ENCODE results near the gene LCN10. TPM values are rescaled to one million over a fixed set of nuclear protein-coding genes. Genes with fewer than 3 reads are reported as not detected.

LCN10 gene
- total RNA-seq, 2 donors from 2014 or later, result 0.11 to 3.3 TPM

GRCh38 chr9:136720898-136721338 is 21.8 kb downstream of the LCN10 start:
- no peak for TF ChIP-seq CTCF (IDR thresholded peaks at IDR 0.05)
- peaks cover under 1% of the 10 kb centered on the region for H3K4me1 ChIP-seq
- H3K9me3 ChIP-seq, result no peaks in the 10 kb centered on the region
- H3K36me3 ChIP-seq, result peaks cover 6% of the 10 kb centered on the region
- DNase-seq, result no peak
- intact Hi-C loops (cut with DNase I), result no loop called here
- no peaks in the 10 kb centered on the region for H3K27me3 ChIP-seq
- H3K9ac ChIP-seq (ENCODE audit: low read depth in 2 of 2, low read length in 2 of 2), result no peak overlapping the region
- H3K4me3 ChIP-seq, result no peak overlapping the region
- no peak overlapping the region for H3K27ac ChIP-seq

GRCh38 chr9:136720251-136720897 is 22.4 kb downstream of the LCN10 start:
- no peak for DNase-seq
- Histone ChIP-seq H3K4me1 (no peaks in the 10 kb centered on the region), H3K9ac (ENCODE audit: low read depth in 2 of 2, low read length in 2 of 2) (no peak overlapping the region), H3K27me3 (no peaks in the 10 kb centered on the region), H3K27ac (no peak overlapping the region), H3K36me3 (peaks cover 6% of the 10 kb centered on the region), H3K9me3 (no peaks in the 10 kb centered on the region), H3K4me3 (no peak overlapping the region)
- intact Hi-C loops (cut with DNase I), result no loop called here
- TF ChIP-seq CTCF (IDR thresholded peaks at IDR 0.05), result no peak

GRCh38 chr9:136719195-136719880 is 23.4 kb downstream of the LCN10 start:
- intact Hi-C loops (cut with DNase I), result no loop called here
- Histone ChIP-seq H3K9ac (ENCODE audit: low read depth in 2 of 2, low read length in 2 of 2) (no peak overlapping the region), H3K27me3 (no peaks in the 10 kb centered on the region), H3K9me3 (no peaks in the 10 kb centered on the region), H3K36me3 (peaks cover 6% of the 10 kb centered on the region), H3K27ac (no peak overlapping the region), H3K4me3 (no peak overlapping the region), H3K4me1 (no peaks in the 10 kb centered on the region)
- no peak for TF ChIP-seq CTCF (IDR thresholded peaks at IDR 0.05)
- no peak for DNase-seq

- H3K27ac ChIP-seq, result no peak overlapping the region
- TF ChIP-seq CTCF (IDR thresholded peaks at IDR 0.05), result no peak
- H3K4me3 ChIP-seq, result no peak overlapping the region
- H3K4me1 ChIP-seq, result no peaks in the 10 kb centered on the region
- peaks cover under 1% of the 10 kb centered on the region for H3K36me3 ChIP-seq
- peaks cover 3% of the 10 kb centered on the region for H3K27me3 ChIP-seq
- DNase-seq, result no peak
- H3K9ac ChIP-seq (ENCODE audit: low read depth in 2 of 2, low read length in 2 of 2), result no peak overlapping the region
- intact Hi-C loops (cut with DNase I), result no loop called here
- H3K9me3 ChIP-seq, result no peaks in the 10 kb centered on the region
Observed at GRCh38 chr9:136718345-136719194, 24.2 kb downstream of the LCN10 start.

GRCh38 chr9:136717399-136717798 is 25.3 kb downstream of the LCN10 start:
- no peak overlapping the region for H3K4me3 ChIP-seq
- intact Hi-C loops (cut with DNase I), result no loop called here
- H3K27ac ChIP-seq, result no peak overlapping the region
- no peaks in the 10 kb centered on the region for H3K9me3 ChIP-seq
- H3K36me3 ChIP-seq, result no peaks in the 10 kb centered on the region
- H3K27me3 ChIP-seq, result peaks cover 13% of the 10 kb centered on the region
- no peak for DNase-seq
- H3K4me1 ChIP-seq, result no peaks in the 10 kb centered on the region
- TF ChIP-seq CTCF (IDR thresholded peaks at IDR 0.05), result no peak
- no peak overlapping the region for H3K9ac ChIP-seq (ENCODE audit: low read depth in 2 of 2, low read length in 2 of 2)

Data from colonic mucosa (tissue), 4 donors.